Measurements from ENCODE around the gene ANXA6. TPM values are rescaled to one million over a fixed set of nuclear protein-coding genes. Genes with fewer than 3 reads are reported as not detected.

The ANXA6 gene
- total and polyA plus RNA-seq, 10 of the 15 experiments (the other 5 are each of a cell fraction or from before 2014, with no cell fraction given) = 44.0 to 571 (median 465) TPM

GRCh38 chr5:151142933-151143332 is 14.6 kb downstream of the ANXA6 start:
- in situ Hi-C loops (cut with MboI) (no loop called here), intact Hi-C loops (cut with micrococcal nuclease; ENCODE audit: unreplicated experiment) (no loop called here)
- no TSS peak for BruUV-seq (replicated peaks)
- Histone ChIP-seq H3K9me3 (replicated peaks; ENCODE audit: control insufficient read depth, insufficient read depth, low read length) (no peaks in the 10 kb centered on the region), H3K4me2 (ENCODE audit: control insufficient read depth, insufficient read depth) (peak overlapping the region; percentile 94), H2AFZ (ENCODE audit: control insufficient read depth, low read depth, low read length) (no peak overlapping the region), H4K20me1 (ENCODE audit: control insufficient read depth, insufficient read depth) (peaks cover 4% of the 10 kb centered on the region), H3K36me3 (ENCODE audit: control insufficient read depth in 2 of 2, insufficient read depth in 2 of 2, low read length in 1 of 2) (peaks cover 50 to 64% of the 10 kb centered on the region in 2 experiments), H3K27me3 (replicated peaks in 1 of 2; ENCODE audit: control insufficient read depth in 2 of 2, insufficient read depth in 2 of 2, low read length in 1 of 2) (no peaks in the 10 kb centered on the region), H3K9ac (ENCODE audit: control insufficient read depth, insufficient read depth, low read length) (peak overlapping the region; percentile 35; the same call in 1 of the 2 replicates), H3K4me1 (ENCODE audit: control insufficient read depth, insufficient read depth, low read length) (peaks cover 68% of the 10 kb centered on the region), H3K79me2 (ENCODE audit: control insufficient read depth, insufficient read depth, low read length) (peaks cover 88% of the 10 kb centered on the region), H3K4me3 (peak overlapping the region; percentile 52; the same call in 1 of the 2 replicates), H3K27ac (ENCODE audit: control insufficient read depth, insufficient read depth) (peak overlapping the region; percentile 53)
- ATAC-seq = no peak
- ChIA-PET RAD21 (ENCODE audit: unreplicated experiment) (interaction anchor here (1.3 to 8.4 kb wide), 11 partner anchors 9 to 173 kb away, joined by 4 to 189 read pairs (median 11); partner anchors contain the start of genes ANXA6, GM2A and TNIP1), SMC1A (ENCODE audit: uncharacterized antibody, unreplicated experiment) (interaction anchor here (0.9 to 35.3 kb wide), 10 partner anchors 7 to 98 kb away, joined by 3 to 1132 read pairs (median 6); partner anchors contain the start of genes ANXA6 and CCDC69), CTCF (interaction anchor here (1.8 to 40.1 kb wide), 6 partner anchors 10 to 96 kb away, joined by 4 to 1107 read pairs (median 14); partner anchors contain the start of gene ANXA6), POLR2A (interaction anchor here (0.5 to 8.4 kb wide), 7 partner anchors 11 to 123 kb away, joined by 3 to 153 read pairs (median 12); partner anchors contain the start of gene ANXA6)
- FAIRE-seq = no peak
- 58% methylated on average over 1 of the region's 1 CpG for WGBS (ENCODE audit: insufficient coverage, insufficient replicate concordance, low lambda C conversion rate, missing lambda C conversion rate)
- DNase-seq (ENCODE audit: low read depth, low spot score) = no peak
- TF ChIP-seq CTCF (IDR thresholded peaks at IDR 0.05 in 2 of 3, conservative IDR thresholded peaks at IDR 0.05 in 1 of 3; ENCODE audit: control insufficient read depth in 2 of 3, extremely low read depth in 1 of 3, insufficient read depth in 1 of 3, low read depth in 3 of 3, low read length in 3 of 3) = no peak
- TF ChIP-seq RELA (IDR thresholded peaks at IDR 0.05; ENCODE audit: borderline replicate concordance, partially characterized antibody) = no peak
- TF ChIP-seq RBBP5 (conservative IDR thresholded peaks at IDR 0.05) = no peak
- TF ChIP-seq IKZF1 (conservative IDR thresholded peaks at IDR 0.05) = no peak
- TF ChIP-seq ZNF217 (IDR thresholded peaks at IDR 0.05) = peak; percentile 51; the same call in 1 of the 2 replicates
- no peak for TF ChIP-seq ESRRA (IDR thresholded peaks at IDR 0.05; ENCODE audit: low read length)
- TF ChIP-seq PBX3 (IDR thresholded peaks at IDR 0.05; ENCODE audit: insufficient replicate concordance, low read depth, low read length) = no peak
- TF ChIP-seq E2F8 (IDR thresholded peaks at IDR 0.05; ENCODE audit: low read depth, partially characterized antibody) = no peak
- TF ChIP-seq SREBF1 (IDR thresholded peaks at IDR 0.05; ENCODE audit: low read length) = no peak
- TF ChIP-seq ELK1 (IDR thresholded peaks at IDR 0.05; ENCODE audit: low read depth, low read length) = no peak
- TF ChIP-seq CEBPZ (IDR thresholded peaks at IDR 0.05; ENCODE audit: low read depth, low read length) = no peak
- TF ChIP-seq SUZ12 (IDR thresholded peaks at IDR 0.05; ENCODE audit: unreplicated experiment) = no peak
- TF ChIP-seq MEF2A (IDR thresholded peaks at IDR 0.05; ENCODE audit: insufficient read depth, low read depth, low read length) = no peak
